ENCODE data around the gene PGAM5. TPM values are rescaled to one million over a fixed set of nuclear protein-coding genes. Genes with fewer than 3 reads are reported as not detected.

The PGAM5 gene
- total and polyA plus RNA-seq, 2 of the 4 experiments (the other 2 are of a cell fraction), result 25.2 to 37.8 TPM

DNA sequence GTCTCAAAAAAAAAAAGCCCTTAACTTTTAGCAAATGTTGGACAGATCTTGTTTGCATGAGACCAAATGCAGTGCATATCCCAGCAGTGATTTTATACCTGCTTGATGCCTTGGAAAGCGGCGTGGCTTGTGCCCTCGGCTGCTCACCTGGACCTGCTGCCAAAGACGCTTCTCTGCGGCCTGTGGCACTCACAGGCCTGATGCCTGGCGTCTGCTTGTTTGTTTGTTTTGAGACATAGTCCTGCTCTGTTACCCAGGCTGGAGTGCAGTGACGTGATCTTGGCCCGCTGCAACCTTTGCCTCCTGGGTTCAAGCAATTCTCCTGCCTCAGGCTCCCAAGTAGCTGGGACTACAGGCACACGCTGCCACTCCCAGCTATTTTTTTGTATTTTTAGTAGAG is 5.2 kb downstream of the PGAM5 start:
- Histone ChIP-seq H3K4me3 (ENCODE audit: insufficient read depth, low read depth, low read length) (no peak overlapping the region), H3K23ac (ENCODE audit: low read depth, low read length) (no peak overlapping the region), H3K27me3 (ENCODE audit: control insufficient read depth, insufficient read depth, low read length) (no peaks in the 10 kb centered on the region), H2BK20ac (ENCODE audit: low read depth, low read length) (no peak overlapping the region), H4K8ac (ENCODE audit: low read depth in 2 of 2, low read length in 2 of 2) (no peak overlapping the region), H3K9me3 (ENCODE audit: control insufficient read depth, insufficient read depth, low read length) (no peaks in the 10 kb centered on the region), H4K20me1 (ENCODE audit: insufficient read depth, low read length) (peaks cover 15% of the 10 kb centered on the region), H3K4me2 (ENCODE audit: low read depth, low read length) (no peak overlapping the region), H3K27ac (ENCODE audit: insufficient read depth, low read length) (no peak overlapping the region), H2BK120ac (ENCODE audit: low read depth, low read length) (no peak overlapping the region), H2BK15ac (ENCODE audit: low read depth, low read length) (no peak overlapping the region), H3K4me1 (ENCODE audit: control insufficient read depth, insufficient read depth, low read length) (0 out of 2 replicates have a peak, but pooled peaks cover 2% of the 10 kb centered on the region), H2AFZ (replicated peaks; ENCODE audit: low read length, poor library complexity) (no peak overlapping the region), H3K56ac (ENCODE audit: extremely low read depth, insufficient read depth, low read length) (no peak overlapping the region), H3K9me1 (ENCODE audit: insufficient read depth, low read length) (no peaks in the 10 kb centered on the region), H3K36me3 (ENCODE audit: control insufficient read depth, insufficient read depth, low read length) (peaks cover 40% of the 10 kb centered on the region), H3K4ac (ENCODE audit: low read depth, low read length) (no peak overlapping the region), H4K5ac (ENCODE audit: low read depth, low read length) (no peak overlapping the region), H3K9ac (ENCODE audit: low read depth, low read length) (no peak overlapping the region), H3K14ac (replicated peaks; ENCODE audit: low read depth, low read length) (no peak overlapping the region), H2BK5ac (ENCODE audit: low read depth, low read length, poor library complexity, severe bottlenecking) (no peak overlapping the region), H2AK5ac (ENCODE audit: low read depth, low read length) (no peak overlapping the region), H4K91ac (ENCODE audit: insufficient read depth, low read depth, low read length) (no peak overlapping the region), H3K79me1 (ENCODE audit: low read depth in 1 of 2, low read length in 2 of 2) (peaks cover 16 to 45% of the 10 kb centered on the region in 2 experiments), H2AK9ac (replicated peaks; ENCODE audit: low read depth, low read length, poor library complexity) (no peak overlapping the region), H3K18ac (ENCODE audit: low read depth, low read length) (no peak overlapping the region)
- intact Hi-C loops (cut with micrococcal nuclease) (no loop called here), dilution Hi-C loops (cut with HindIII; ENCODE audit: low sequenced_read_pairs, unreplicated experiment) (no loop called here), in situ Hi-C loops (cut with MboI; ENCODE audit: low sequenced_read_pairs) (no loop called here)
- BruUV-seq (replicated peaks), result no TSS peak
- no peak for ATAC-seq (ENCODE audit: low read depth)
- TF ChIP-seq RAD21 (IDR thresholded peaks at IDR 0.05; ENCODE audit: low read length) (no peak), RCOR1 (IDR thresholded peaks at IDR 0.05; ENCODE audit: insufficient replicate concordance, low read length) (no peak), NFE2L2 (IDR thresholded peaks at IDR 0.05; ENCODE audit: low read depth, low read length) (no peak), BHLHE40 (IDR thresholded peaks at IDR 0.05; ENCODE audit: low read depth, low read length) (no peak), MXI1 (IDR thresholded peaks at IDR 0.05; ENCODE audit: borderline replicate concordance, low read depth, low read length) (no peak), CHD1 (IDR thresholded peaks at IDR 0.05; ENCODE audit: low read depth, low read length) (no peak), POLR2A (IDR thresholded peaks at IDR 0.05; ENCODE audit: low read depth, low read length) (no peak)
- TF ChIP-seq, protein P1, sequence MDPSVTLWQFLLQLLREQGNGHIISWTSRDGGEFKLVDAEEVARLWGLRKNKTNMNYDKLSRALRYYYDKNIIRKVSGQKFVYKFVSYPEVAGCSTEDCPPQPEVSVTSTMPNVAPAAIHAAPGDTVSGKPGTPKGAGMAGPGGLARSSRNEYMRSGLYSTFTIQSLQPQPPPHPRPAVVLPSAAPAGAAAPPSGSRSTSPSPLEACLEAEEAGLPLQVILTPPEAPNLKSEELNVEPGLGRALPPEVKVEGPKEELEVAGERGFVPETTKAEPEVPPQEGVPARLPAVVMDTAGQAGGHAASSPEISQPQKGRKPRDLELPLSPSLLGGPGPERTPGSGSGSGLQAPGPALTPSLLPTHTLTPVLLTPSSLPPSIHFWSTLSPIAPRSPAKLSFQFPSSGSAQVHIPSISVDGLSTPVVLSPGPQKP (IDR thresholded peaks at IDR 0.05; ENCODE audit: borderline replicate concordance, low read depth, low read length), result no peak
- POLR2A ChIA-PET (ENCODE audit: unreplicated experiment), result no interaction called here
- DNase-seq, result no peak
- CTCF ChIA-PET, result no interaction called here
- 93% methylated on average over 8 of the region's 9 CpGs; no CpG with 5 or more reads in 1 of the 2 experiments for WGBS, 2 experiments (ENCODE audit: extremely low coverage in 2 of 2, insufficient read length in 1 of 2)
